ENCODE measurements around the gene LCN2.
"Not testable (repeated sequence)": the region's sequence is repeated elsewhere in the genome, so short reads cannot be mapped to it uniquely, and the experiment has no call there.

DNA sequence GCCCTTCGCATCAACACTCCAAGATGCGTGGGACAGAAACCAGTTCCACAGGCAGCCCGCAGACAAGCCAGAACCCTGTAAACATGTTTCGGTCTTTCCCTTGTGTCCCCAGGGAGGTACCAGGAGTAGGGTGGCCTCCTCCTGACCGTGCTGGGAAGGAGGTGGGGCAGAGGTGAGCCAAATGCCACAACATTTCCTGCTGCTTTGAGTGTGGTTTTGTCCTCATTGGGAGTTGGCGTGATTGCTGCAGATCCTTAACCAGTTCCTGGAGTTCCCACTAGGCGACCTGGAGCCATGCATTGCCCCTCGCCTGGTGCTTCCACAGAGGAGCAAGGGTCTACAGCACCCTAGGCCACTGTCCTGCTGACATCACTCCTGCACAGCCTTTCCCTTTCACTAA is 13.7 kb upstream of the LCN2 start:
- TF ChIP-seq, protein P1, sequence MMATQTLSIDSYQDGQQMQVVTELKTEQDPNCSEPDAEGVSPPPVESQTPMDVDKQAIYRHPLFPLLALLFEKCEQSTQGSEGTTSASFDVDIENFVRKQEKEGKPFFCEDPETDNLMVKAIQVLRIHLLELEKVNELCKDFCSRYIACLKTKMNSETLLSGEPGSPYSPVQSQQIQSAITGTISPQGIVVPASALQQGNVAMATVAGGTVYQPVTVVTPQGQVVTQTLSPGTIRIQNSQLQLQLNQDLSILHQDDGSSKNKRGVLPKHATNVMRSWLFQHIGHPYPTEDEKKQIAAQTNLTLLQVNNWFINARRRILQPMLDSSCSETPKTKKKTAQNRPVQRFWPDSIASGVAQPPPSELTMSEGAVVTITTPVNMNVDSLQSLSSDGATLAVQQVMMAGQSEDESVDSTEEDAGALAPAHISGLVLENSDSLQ (IDR thresholded peaks at IDR 0.05), result not testable (repeated sequence)
- not testable (repeated sequence) for TF ChIP-seq POLR3A (IDR thresholded peaks at IDR 0.05; ENCODE audit: borderline replicate concordance, extremely low read depth, insufficient read depth, insufficient read length); NRF1 (conservative IDR thresholded peaks at IDR 0.05 in 1 of 2, IDR thresholded peaks at IDR 0.05 in 1 of 2); NCOA4 (IDR thresholded peaks at IDR 0.05; ENCODE audit: partially characterized antibody); SMARCC2 (IDR thresholded peaks at IDR 0.05; ENCODE audit: low read depth); SOX6 (IDR thresholded peaks at IDR 0.05)
- TF ChIP-seq, protein P2, sequence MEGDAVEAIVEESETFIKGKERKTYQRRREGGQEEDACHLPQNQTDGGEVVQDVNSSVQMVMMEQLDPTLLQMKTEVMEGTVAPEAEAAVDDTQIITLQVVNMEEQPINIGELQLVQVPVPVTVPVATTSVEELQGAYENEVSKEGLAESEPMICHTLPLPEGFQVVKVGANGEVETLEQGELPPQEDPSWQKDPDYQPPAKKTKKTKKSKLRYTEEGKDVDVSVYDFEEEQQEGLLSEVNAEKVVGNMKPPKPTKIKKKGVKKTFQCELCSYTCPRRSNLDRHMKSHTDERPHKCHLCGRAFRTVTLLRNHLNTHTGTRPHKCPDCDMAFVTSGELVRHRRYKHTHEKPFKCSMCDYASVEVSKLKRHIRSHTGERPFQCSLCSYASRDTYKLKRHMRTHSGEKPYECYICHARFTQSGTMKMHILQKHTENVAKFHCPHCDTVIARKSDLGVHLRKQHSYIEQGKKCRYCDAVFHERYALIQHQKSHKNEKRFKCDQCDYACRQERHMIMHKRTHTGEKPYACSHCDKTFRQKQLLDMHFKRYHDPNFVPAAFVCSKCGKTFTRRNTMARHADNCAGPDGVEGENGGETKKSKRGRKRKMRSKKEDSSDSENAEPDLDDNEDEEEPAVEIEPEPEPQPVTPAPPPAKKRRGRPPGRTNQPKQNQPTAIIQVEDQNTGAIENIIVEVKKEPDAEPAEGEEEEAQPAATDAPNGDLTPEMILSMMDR (IDR thresholded peaks at IDR 0.05 in 2 of 3, conservative IDR thresholded peaks at IDR 0.05 in 1 of 3; ENCODE audit: insufficient read depth in 2 of 3, low read depth in 1 of 3, low read length in 3 of 3), result not testable (repeated sequence)
